Skeletal muscle tissue (tissue), 4 donors: ENCODE measurements around the gene C2CD3. TPM values are rescaled to one million over a fixed set of nuclear protein-coding genes. Genes with fewer than 3 reads are reported as not detected.

Experiments
- H3K27ac ChIP-seq: one replicate; pipeline ENCODE4 v1.7.0; 2013; ENCODE audit warnings: mild to moderate bottlenecking, low read depth, low read length, inconsistent platforms
- H3K27me3 ChIP-seq, 3 donors: one replicate each; pipeline ENCODE4 v1.7.0; 2013; ENCODE audit warnings: low read length in 3 of 3; ENCODE audit not compliant: control insufficient read depth in 3 of 3, insufficient read depth in 3 of 3
- H3K36me3 ChIP-seq, 3 donors: one replicate each; pipeline ENCODE4 v1.7.0; 2013; ENCODE audit warnings: low read length in 3 of 3; ENCODE audit not compliant: control insufficient read depth in 3 of 3, insufficient read depth in 3 of 3
- H3K4me1 ChIP-seq, 3 donors: one replicate each; pipeline ENCODE4 v1.7.0; 2013; ENCODE audit warnings: low read length in 3 of 3, mild to moderate bottlenecking in 3 of 3; ENCODE audit not compliant: control insufficient read depth in 3 of 3, insufficient read depth in 3 of 3
- H3K4me3 ChIP-seq, 3 donors: one replicate each; pipeline ENCODE4 v1.7.0; 2013; ENCODE audit warnings: low read length in 3 of 3
- H3K9ac ChIP-seq, 3 donors: one replicate each; pipeline ENCODE4 v1.7.0; 2013; ENCODE audit warnings: low read length in 3 of 3, mild to moderate bottlenecking in 3 of 3, moderate library complexity in 2 of 3, low read depth in 1 of 3
- H3K9me3 ChIP-seq, 3 donors: one replicate each; pipeline ENCODE4 v1.7.0; 2013; ENCODE audit warnings: low read length in 3 of 3; ENCODE audit not compliant: control insufficient read depth in 3 of 3
- total RNA-seq: library from RNA; depleted of rRNA; stranded (reverse); fragments of >200 nt; gene quantifications from one replicate; pipeline ENCODE4 v1.2.3, GENCODE V29; 2014
- donor health status: Osteomylitis.

Gene C2CD3
- total RNA-seq, 1 donor from 2014 or later = 13.6 TPM

DNA sequence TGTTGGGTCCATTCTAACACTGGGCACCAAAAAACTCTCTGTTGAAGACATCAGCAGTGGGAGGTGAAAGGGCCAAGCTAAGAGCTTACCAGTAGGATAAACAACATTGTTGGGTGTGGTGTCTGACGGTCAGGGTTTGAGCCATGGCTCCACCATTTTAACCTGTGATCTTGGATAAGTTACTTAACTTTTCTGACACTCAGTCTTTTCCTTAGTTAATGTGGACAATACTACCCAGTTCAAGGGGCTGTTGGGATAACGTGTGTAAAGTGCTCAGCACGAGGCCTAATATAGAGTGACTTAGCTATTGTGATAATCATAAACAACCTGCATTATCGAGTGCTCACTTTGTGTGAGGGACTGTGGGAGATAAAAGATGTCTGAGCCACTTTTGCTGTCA lies 168.0 kb downstream of the C2CD3 start:
- Histone ChIP-seq H3K36me3 (peaks cover 61 to 73% (median 73%) of the 10 kb centered on the region in 3 donors), H3K9ac (no peak overlapping the region), H3K4me1 (peaks cover 33 to 62% (median 39%) of the 10 kb centered on the region in 3 donors), H3K4me3 (no peak overlapping the region), H3K27me3 (no peaks in the 10 kb centered on the region), H3K27ac (no peak overlapping the region), H3K9me3 (no peaks in the 10 kb centered on the region)

DNA sequence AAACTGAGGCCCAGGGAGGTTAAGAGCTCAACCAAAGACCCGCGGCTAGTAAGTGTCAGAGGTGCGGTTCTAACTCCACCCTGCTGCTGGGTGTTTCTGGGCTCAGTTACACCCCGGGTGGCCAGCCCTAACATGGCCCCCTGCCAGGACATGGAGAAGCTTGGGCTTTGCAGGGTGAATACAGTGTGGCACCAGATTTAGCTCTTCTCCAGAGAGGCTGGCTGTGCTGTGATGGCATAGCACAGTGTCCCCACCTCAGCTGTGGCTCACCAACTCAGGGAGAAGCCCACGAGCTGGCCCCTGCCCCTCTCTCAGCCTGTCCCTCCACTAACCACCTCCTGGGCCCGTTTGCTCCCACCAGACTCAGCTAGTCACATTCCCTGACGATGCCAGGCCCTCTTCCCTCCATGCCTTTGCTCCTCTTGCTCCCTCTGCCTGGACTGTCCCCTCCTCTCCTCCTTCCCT lies 168.9 kb downstream of the C2CD3 start:
- peak overlapping the region in 1 of 3 donors; percentile 26 for H3K9ac ChIP-seq
- H3K4me3 ChIP-seq = no peak overlapping the region
- peaks cover 28 to 53% (median 35%) of the 10 kb centered on the region in 3 donors for H3K4me1 ChIP-seq
- no peak overlapping the region for H3K27ac ChIP-seq
- no peaks in the 10 kb centered on the region for H3K9me3 ChIP-seq
- peaks cover 58 to 69% (median 64%) of the 10 kb centered on the region in 3 donors for H3K36me3 ChIP-seq
- H3K27me3 ChIP-seq = no peaks in the 10 kb centered on the region

DNA sequence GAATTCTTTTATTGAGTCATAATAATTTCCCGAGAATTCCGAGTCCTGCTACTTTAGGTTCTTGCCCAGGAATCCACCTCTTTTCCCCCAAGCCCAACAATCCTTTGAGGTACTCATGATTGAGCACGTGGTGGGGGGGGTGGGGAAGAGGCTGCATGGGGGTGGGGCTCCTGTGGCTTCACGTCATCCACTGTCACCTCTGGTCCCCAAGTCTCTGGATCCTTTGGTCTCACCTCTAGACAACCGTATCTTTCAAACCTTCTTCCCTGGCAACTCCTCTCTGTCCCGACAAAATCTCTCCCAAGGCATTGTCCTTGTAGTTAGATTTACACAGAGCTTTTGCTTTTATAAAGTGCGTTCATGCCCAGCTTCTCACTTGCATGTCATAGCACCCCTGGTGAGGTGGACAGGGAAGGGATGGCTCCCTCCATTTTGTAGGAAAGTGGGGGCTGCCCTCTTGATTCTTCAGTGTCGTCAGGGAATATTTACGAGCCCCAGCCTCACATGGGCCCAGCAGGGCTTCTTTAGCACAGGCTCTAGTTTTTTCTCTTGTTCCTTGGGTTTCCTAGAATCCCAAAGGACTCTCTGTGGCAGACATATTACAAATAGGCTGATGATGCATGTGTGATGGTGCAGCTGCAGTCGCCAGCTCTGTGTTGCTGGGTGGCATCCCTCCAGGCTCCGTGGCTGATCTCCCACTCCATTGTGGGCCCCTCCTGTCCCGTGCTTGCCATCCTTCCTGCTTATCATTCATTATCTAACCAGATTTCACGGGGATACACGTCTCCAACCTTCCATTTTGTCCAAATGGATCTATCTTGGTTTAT lies 170.3 kb downstream of the C2CD3 start:
- no peaks in the 10 kb centered on the region for H3K27me3 ChIP-seq
- H3K27ac ChIP-seq = no peak overlapping the region
- peaks cover 45 to 56% (median 51%) of the 10 kb centered on the region in 3 donors for H3K36me3 ChIP-seq
- peaks cover 15 to 39% (median 22%) of the 10 kb centered on the region in 3 donors for H3K4me1 ChIP-seq
- H3K4me3 ChIP-seq = no peak overlapping the region
- no peaks in the 10 kb centered on the region for H3K9me3 ChIP-seq
- no peak overlapping the region for H3K9ac ChIP-seq

DNA sequence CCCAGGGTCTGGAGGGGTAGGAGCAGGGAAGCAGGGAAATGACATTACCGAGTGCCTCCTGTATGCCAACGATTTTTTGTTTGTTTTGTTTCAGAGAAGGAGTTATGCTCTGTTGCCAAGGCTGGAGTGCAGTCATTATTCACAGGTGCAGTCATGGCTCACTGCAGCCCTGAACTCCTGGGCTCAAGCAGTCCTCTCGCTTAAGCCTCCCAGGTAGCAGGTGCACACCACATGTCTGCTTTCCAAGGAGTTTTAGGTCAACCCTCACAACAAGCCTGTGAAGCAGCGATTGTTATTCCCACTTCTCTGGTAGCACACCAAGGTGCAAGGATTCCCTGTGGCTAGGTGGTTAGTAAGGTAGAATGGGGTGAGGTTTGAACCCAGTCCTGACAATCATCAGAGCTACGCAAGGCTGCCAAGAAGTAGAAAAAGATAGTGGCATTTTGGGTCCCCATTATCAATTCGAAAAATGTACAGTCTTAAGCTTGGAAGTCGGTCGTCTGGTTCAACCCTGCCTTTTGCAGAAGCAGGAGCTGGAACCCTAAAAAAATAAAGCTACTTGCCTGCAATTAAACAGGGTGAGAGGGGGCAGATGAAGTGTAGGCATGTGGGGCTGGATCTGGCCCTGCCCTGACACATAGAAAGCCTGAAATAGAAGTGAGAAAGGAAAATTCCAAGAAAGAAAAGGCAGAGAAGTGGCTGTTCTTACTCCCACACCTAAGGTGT lies 171.1 kb downstream of the C2CD3 start:
- H3K4me3 ChIP-seq = no peak overlapping the region
- H3K27me3 ChIP-seq = no peaks in the 10 kb centered on the region
- peaks cover 37 to 48% (median 43%) of the 10 kb centered on the region in 3 donors for H3K36me3 ChIP-seq
- peaks cover 8 to 31% (median 14%) of the 10 kb centered on the region in 3 donors for H3K4me1 ChIP-seq
- H3K27ac ChIP-seq = no peak overlapping the region
- H3K9ac ChIP-seq = no peak overlapping the region
- H3K9me3 ChIP-seq = no peaks in the 10 kb centered on the region

DNA sequence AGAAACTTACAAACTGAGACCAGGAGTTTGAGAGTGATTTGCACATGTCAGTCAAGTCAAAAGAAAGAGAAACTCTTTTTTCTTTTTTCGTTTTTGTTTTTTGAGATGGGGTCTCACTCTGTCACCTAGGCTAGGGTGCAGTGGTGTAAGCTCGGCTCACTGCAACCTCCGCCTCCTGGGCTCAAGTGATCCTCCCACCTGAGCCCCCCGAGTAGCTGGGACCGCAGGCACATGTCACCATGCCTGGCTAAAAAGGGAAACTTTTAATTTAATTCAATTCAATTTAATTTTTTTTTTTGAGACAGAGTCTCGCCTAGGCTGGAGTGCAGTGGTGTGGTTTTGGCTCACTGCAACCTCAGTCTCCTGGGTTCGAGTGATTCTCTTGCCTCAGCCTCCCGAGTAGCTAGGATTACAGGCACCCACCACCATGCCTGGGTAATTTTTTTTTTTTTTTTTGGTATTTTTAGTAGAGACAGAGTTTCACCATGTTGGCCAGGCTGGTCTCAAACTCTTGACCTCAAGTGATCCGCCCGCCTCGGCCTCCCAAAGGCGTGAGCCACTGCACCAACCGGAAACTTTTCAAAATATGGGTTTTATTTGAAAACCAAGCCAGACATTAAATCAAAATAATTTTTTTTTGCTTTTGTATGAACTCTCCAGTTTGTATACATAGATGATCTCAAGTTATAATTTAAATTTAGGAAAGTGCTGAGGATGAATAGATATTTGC lies 171.8 kb downstream of the C2CD3 start:
- no peak overlapping the region for H3K27ac ChIP-seq
- H3K9ac ChIP-seq = no peak overlapping the region
- H3K36me3 ChIP-seq = peaks cover 30 to 41% (median 36%) of the 10 kb centered on the region in 3 donors
- H3K9me3 ChIP-seq = no peaks in the 10 kb centered on the region
- peaks cover 7 to 25% (median 10%) of the 10 kb centered on the region in 3 donors for H3K4me1 ChIP-seq
- H3K4me3 ChIP-seq = no peak overlapping the region
- H3K27me3 ChIP-seq = no peaks in the 10 kb centered on the region

DNA sequence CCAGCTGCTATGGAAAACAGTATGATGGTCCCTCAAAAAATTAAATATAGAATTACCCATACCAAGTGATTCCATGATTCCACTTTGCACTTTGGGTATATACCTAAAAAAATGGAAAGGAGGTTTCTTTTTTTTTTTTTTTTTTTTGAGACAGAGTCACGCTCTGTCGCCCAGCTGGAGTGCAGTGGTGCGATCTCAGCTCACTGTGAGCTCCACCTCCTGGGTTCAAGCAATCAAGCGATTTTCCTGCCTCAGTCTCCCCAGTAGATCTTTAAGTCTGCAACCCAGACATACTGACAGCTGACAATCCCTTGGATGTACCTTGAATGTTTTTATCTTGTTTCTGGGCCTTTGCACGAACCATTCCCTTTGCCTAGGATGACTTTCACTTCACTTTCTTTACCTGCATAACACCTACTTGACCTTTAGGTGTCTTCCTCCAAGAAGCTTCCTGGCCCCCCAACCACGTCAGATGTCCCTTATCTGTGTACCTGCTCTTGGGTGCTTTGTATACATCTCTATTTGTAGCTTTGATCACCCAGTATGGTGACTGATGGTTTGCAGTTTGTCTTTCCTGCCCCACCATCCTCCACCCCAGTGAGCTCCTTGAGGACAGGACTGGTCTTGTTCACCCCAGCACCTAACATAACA lies 173.6 kb downstream of the C2CD3 start:
- Histone ChIP-seq H3K9me3 (no peaks in the 10 kb centered on the region), H3K27me3 (no peaks in the 10 kb centered on the region), H3K4me3 (no peak overlapping the region), H3K36me3 (peaks cover 13 to 24% (median 19%) of the 10 kb centered on the region in 3 donors), H3K4me1 (peaks cover 3 to 9% (median 6%) of the 10 kb centered on the region in 3 donors), H3K9ac (no peak overlapping the region), H3K27ac (no peak overlapping the region)

DNA sequence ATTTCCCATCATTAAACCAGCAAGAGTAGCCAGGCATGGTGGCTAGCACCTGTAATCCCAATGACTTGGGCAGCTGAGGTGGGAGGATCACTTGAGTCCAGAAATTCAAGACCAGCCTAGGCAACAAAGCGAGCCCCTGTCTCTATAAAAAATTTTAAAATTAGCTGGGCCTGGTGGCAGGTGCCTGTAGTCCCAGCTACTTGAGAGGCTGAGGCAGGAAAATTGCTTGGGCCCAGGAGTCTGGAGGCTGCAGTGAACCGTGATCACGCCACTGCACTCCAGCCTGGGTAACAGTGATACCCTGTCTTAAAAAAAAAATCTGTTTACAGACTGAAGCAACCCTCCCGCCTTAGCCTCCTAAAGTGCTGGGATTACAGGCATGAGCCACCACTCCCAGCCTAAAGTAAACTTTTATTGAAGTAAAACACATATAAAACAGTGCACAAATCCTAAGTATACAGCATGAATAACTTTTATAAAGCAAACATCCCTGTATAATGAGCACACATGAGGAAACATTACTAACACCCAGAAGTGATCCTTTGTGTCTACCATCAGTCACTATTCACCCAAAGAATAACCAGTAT lies 174.5 kb downstream of the C2CD3 start:
- Histone ChIP-seq H3K27me3 (no peaks in the 10 kb centered on the region), H3K4me3 (no peak overlapping the region), H3K27ac (no peak overlapping the region), H3K4me1 (peaks cover 0 to 4% (median 4%) of the 10 kb centered on the region in 3 donors), H3K9me3 (no peaks in the 10 kb centered on the region), H3K9ac (no peak overlapping the region), H3K36me3 (peaks cover 9 to 14% (median 10%) of the 10 kb centered on the region in 3 donors)

DNA sequence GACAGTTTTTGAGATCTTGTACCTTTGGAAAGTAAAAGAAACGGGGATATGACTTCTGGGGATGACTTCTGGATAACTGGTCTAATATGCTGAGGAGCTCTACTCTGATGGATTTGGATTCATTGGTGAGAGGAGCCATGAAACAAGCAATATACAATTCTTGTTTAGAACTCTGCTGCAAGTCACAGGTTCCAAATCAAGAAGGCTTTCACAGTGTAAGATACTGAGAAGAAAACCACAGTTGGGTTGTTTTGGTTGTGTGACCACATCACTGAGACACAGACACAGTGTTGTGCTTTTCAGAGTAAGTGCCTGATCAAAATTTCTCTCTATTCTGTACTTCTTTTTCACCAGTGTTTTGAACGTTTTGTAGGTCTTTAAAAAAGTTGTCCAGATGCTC lies 175.1 kb downstream of the C2CD3 start:
- Histone ChIP-seq H3K9ac (no peak overlapping the region), H3K27me3 (no peaks in the 10 kb centered on the region), H3K27ac (peak overlapping the region; percentile 0), H3K4me3 (no peak overlapping the region), H3K36me3 (peaks cover 6 to 9% (median 7%) of the 10 kb centered on the region in 3 donors), H3K4me1 (peaks cover 0 to 4% (median 4%) of the 10 kb centered on the region in 3 donors), H3K9me3 (no peaks in the 10 kb centered on the region)

DNA sequence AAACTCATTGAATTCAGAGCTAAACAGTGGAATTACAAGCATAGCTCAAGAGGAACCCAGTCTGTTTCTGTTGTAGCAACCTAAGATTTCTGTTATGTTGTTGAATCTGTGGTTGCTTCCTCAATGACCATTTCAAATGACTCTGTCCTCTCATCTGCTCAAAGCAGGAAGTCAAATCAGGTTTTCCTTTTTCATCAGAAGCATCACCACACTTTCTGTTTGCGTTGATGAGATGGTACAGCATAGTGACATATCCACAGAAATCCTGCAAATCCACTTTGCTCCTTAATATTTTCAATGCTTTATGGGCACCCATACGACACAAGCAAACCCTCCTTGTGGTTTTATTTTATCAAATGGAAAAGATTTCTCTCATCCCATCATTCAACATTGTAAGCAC lies 175.6 kb downstream of the C2CD3 start:
- H3K9me3 ChIP-seq = no peaks in the 10 kb centered on the region
- H3K36me3 ChIP-seq = peaks cover 3 to 5% (median 4%) of the 10 kb centered on the region in 3 donors
- H3K9ac ChIP-seq = no peak overlapping the region
- no peaks in the 10 kb centered on the region for H3K27me3 ChIP-seq
- peaks cover 0 to 4% (median 4%) of the 10 kb centered on the region in 3 donors for H3K4me1 ChIP-seq
- H3K4me3 ChIP-seq = no peak overlapping the region
- peak overlapping the region; percentile 0 for H3K27ac ChIP-seq
